ENCODE results near the gene SETD3. TPM values are rescaled to one million over a fixed set of nuclear protein-coding genes. Genes with fewer than 3 reads are reported as not detected.

Gene SETD3
- total RNA-seq, result 92.5 TPM
- long read RNA-seq, transcript SETD3-201 (9 exons, 1,330 nt), result minor isoform, 8 of 320 reads
- long read RNA-seq, transcript SETD3-202 (13 exons, 2,878 nt), result major isoform, 244 of 320 reads
- long read RNA-seq, partial matches to known transcripts, result 44 of 320 reads
- long read RNA-seq, other reads (novel, unspliced or antisense), result 23 of 320 reads

DNA sequence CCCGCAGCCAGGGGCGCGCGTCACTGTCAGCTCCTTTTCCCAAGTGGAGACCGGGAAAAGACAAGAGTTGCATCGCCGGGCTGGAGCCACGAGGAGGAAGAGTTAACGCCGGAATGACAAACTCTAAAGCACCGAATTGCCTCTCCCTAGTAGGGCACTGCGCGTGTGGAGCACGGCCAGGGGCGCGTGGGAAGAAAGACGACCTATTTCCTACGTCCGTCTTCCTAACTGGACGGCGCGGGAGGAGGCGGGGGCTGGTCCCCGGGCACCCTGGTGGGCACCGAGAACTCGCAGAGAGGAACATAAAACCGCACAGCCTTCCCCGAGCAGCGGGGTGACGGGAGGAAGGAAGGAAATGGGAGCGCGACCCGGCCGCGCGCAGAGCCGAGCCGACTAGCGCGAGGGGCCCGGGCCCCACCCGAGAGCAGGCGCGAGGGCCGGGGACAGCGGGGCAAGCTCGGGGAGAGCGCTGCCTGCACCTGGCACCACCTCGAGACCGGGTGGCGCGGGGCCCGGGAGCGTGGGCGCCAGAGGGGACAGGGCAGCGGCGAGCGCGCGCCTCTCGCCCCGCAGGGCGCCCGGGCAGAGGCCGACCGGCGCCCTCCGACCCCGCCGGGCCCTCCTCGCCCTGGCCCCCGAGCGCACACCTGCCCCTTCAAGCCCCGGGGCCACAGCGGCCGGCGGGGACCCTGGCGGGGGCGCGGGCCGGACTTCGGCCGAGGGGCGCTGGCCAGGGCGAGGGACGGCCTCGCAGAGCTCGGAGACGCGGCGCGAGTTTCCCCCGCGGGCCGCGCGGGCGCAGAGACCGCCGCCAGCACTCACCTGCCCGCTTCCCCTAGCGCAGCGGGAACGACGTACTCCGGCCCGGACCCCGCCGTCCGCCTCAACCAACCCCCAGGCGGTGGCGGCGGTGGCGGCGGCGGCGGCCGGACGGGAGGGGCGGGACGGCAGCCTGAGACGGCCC is at the start of gene SETD3:
SETD3 (minus strand) TSS at position 954 of the 964 bp plus-strand sequence. CDS start 15,054 bp downstream, outside the sequence.
- ATAC-seq (ENCODE audit: poor library complexity) (no peak), DNase-seq (peak; percentile 80)
- intact Hi-C loops (cut with DNase I), result no loop called here

DNA sequence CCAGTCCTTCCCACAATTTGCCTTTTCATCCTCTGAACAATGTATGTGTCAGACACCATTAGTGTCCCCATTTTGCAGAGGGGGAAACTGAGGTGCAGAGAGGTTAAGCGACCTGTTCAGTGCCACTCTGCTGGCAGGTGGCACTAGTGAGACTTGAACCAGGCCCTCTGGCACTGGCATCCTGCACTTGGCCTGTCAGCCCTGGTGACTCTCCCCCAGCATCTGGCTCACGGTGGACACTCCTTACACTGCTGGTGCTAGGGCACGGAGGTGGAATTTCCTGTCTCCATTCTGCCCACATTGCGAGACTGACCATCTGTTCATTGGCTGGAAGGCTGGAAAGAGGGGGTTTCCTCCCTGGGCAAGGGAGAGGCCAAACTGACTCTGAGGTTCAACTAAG is 49.2 kb upstream of the SETD3 start:
- intact Hi-C loops (cut with DNase I), result no loop called here
- DNase-seq (no peak), ATAC-seq (ENCODE audit: poor library complexity) (no peak)

DNA sequence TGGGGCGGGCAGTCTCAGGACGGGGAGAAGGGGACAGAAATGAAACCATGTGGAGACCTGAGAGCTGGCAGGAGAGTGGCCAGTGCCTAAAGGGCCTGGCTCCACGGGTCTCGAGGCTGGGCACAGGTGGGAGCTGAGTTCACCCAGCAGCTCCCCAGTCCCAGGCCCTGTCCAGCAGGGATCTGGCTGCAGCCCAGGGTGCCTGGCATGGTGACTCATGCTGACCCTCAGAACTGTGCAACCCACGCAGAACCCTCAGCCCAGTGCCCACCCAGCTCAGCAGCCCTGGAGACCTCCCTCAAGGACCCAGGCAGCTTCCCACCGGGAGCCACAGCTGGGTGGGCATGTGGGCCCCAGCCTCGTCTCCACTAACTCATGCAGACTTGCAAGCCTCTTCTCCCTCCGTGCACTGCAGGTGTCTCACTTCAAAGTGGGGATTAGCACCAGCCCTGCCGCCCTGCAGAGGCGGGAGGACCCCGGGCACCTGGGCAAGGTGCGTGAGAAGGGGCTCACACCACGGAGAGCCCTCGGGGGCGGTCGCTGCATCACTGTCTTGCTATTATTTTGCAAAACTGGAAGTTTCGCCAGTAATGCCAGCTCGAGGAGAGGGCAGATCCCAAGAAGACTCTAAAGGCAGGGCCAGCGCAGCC is 46.9 kb upstream of the SETD3 start:
- intact Hi-C loops (cut with DNase I), result no loop called here
- no peak for ATAC-seq (ENCODE audit: poor library complexity)
- DNase-seq, result no peak

DNA sequence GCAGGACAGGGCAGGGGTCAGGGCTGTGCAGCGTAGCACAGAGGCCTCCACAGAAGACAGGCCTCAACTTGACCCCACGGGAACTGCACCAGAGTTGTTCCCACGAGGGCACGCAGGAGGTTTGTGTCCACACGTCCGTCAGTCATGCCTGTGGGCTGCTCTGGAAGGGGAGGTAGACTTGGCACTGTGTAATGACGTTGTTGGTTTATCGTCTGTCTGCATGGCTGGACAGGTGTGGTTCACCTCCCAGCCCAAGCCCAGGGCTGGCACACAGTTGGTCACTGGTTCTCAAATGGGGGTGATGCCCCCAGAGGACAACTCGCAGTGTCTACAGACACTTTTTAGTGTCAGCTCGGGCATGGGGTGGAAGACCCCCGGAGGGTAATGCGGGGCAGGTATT is 46.4 kb upstream of the SETD3 start:
- no peak for ATAC-seq (ENCODE audit: poor library complexity)
- intact Hi-C loops (cut with DNase I), result no loop called here

DNA sequence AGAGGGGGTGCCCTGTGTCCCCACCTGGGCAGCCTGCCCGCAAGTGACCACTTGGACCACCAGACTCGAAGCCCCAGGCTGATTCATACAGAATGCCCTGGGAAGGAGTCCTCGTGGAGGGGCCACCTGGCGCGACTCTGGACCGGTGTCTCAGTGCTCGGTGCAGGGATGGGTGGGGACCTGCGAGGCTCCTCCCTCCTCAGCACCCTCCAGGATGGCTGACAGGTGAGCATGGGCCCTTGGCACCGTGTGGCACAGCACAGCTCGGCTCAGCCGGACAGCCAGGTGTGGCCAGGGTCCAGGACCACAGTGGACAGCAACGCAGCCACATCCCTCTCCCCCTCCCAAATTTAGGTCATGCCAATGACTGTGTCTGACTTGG is 45.0 kb upstream of the SETD3 start:
- ATAC-seq (ENCODE audit: poor library complexity) (no peak), DNase-seq (peak; percentile 41)
- intact Hi-C loops (cut with DNase I), result no loop called here

More for the DNA sequence above, 46.4 kb upstream of the SETD3 start:
- DNase-seq, result no peak

DNA sequence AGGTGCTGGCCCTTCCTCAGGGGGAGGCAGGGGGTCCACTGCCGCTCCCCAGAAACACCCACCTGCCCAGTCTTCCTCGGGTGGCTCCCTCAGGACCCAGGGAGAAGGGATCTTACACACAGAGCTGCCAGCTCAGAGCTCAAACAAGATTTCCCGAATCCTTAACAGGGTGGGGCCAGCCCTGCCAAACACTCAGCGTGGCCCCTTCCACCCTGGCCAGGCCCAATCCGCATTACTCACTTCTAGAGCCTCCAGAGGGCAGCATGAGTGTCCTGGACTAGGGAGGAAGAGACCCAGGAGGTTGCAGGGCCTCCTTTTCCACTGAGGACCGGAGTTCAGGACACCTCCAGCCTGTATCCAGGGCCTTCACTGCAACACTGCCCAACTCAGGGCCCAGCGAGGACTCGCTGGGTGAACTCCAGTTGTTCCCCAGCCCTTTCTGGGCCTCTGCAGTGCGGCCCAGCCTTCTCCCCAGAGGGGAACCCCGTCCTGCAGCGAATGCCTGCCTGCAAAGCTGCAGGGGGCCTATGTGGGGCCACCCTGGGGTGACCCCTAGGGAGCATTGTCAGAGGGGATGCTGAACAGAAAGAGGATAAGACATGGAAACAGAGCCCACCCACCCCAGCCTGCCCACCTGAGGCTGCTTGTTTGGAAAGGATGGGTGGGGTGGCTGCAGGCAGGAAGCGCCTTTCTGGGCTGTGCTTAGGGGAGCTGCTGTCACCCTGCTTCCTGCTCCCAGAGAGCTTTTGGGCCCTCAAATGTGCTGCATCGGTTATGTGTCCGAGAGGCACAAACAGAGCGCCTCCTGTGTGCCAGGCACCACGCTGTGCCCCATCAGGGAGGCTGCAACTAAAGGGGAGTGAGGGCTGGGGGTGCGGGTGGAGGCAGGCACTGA is 44.4 kb upstream of the SETD3 start:
- ATAC-seq (ENCODE audit: poor library complexity), result peak; percentile 7
- intact Hi-C loops (cut with DNase I), result no loop called here

DNA sequence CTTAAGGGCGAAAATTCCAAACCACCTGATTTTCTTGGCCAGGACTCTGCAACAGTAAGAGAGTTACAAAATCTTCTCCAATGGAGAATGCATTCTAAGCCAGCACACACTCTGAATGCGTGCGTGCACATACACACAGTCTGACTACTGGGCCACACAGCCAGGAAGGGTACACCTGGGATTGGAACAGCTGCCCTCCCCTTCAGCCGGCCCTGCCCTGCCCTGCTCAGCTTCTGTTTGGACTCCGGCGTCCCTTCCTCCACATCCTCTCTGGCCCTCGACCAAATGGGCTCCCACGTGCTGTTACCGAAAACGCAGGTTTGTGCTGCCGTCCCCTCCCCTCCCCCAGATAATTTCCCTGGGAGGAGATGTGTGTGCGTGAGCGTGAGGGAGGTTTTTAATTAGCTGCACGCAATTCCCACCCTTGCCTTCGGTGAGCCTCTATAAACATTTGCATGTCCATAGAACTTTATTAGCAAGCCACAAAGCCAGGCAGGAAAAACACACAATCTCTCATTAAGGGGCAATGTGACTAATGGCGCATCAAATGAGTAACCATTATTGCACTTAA is 43.5 kb upstream of the SETD3 start:
- ATAC-seq (ENCODE audit: poor library complexity) (no peak), DNase-seq (peak; percentile 53)
- intact Hi-C loops (cut with DNase I), result no loop called here

More for the DNA sequence above, 44.4 kb upstream of the SETD3 start:
- peak; percentile 38 for DNase-seq

DNA sequence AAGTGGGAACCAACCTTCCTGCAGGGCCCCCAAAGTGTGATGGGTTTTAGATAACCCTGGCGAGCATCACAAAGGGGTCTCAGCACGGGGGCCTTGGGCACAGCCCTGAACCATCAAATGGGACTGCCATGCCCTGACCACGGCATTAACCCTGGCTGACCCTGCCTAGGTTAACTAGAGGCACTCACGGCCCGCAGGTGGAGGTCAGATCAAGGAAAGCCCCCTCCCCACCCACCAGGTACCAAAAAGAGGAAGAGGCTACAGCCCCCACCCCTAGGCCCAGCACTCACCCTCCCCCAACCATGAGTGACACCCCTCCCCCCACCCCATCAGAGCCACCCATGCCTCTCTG is 43.0 kb upstream of the SETD3 start:
- no peak for DNase-seq
- no peak for ATAC-seq (ENCODE audit: poor library complexity)

DNA sequence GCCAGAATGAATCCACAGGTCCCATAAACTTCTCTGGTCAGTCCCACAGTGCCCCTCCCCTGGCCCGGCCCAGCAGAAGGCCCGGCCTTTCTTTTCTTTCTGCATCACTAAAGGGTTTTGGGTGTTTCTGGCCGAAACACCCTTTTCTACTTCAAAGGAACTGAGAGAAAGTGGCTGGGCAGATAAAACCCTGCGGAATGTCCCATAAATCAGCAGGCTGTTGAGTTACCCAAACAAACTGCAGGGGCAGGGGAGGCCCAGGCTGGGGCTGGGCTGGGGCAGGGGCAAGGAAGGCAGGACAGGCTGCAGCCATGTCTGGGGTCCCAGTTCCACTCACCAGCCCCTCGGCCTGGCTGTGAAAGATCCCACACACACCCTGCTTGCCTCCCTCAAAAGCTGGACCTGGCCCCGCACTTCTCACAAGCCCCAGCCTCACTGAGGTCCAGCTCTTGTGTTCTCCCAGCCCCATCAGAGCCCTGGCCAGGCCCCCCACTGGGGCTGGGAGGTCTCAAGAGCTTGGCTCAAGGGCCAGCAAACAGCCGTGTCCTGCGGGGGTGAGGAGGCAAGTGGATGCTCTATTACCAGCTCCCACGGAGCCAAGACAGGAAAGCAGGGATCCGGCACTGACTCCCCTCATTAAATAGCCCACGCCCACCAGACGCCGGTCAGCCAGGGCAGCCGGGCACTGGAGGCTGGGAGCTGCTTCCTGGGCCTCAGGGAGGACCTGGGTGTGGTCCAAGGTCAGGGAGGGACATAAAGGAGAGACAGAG is 42.5 kb upstream of the SETD3 start:
- DNase-seq (peak; percentile 39), ATAC-seq (ENCODE audit: poor library complexity) (no peak)
- intact Hi-C loops (cut with DNase I), result no loop called here

More for the DNA sequence above, 43.0 kb upstream of the SETD3 start:
- intact Hi-C loops (cut with DNase I), result no loop called here

DNA sequence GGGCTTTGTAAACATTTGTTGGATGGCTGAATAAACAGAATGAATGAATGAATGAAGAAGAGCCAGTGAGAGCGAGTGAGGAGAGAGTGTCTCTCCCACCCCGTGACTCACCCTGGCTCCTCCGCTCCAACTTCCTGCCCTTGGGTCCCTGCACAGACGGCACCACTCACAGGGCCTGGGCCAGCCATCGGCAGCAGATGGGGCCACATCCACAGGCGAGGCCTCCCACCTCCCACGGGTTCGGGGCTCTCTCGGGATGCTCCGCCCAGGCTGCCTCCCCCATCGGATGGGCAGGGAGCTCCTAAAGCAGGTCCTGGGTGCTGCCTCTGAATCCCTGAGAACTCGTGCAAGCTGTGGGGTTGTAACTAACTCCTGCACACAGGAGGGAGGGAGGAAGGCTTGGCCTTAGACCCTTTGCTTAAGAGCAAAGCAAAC is 41.8 kb upstream of the SETD3 start:
- ATAC-seq (ENCODE audit: poor library complexity) (no peak), DNase-seq (peak; percentile 50)
- intact Hi-C loops (cut with DNase I), result no loop called here

DNA sequence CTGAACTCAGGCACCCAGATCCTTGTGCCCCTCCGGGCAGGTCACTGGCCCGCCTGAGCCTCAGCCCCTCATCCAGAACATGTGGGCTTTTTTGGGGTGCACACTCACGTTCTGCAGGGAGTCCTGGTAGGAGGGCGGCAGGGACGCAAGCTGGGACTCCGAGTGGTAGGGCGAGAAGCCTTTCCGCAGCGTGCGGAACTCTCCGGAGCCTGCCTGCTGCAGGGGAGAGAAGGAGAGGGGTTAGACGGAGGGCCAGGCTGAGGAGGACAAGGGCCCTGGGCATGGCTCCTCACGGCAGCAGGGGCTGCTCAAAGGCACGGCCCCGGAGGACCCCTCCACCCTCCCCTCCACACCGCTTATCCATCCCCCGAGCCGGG is 41.4 kb upstream of the SETD3 start:
- DNase-seq (peak; percentile 34), ATAC-seq (ENCODE audit: poor library complexity) (no peak)
- intact Hi-C loops (cut with DNase I), result no loop called here

DNA sequence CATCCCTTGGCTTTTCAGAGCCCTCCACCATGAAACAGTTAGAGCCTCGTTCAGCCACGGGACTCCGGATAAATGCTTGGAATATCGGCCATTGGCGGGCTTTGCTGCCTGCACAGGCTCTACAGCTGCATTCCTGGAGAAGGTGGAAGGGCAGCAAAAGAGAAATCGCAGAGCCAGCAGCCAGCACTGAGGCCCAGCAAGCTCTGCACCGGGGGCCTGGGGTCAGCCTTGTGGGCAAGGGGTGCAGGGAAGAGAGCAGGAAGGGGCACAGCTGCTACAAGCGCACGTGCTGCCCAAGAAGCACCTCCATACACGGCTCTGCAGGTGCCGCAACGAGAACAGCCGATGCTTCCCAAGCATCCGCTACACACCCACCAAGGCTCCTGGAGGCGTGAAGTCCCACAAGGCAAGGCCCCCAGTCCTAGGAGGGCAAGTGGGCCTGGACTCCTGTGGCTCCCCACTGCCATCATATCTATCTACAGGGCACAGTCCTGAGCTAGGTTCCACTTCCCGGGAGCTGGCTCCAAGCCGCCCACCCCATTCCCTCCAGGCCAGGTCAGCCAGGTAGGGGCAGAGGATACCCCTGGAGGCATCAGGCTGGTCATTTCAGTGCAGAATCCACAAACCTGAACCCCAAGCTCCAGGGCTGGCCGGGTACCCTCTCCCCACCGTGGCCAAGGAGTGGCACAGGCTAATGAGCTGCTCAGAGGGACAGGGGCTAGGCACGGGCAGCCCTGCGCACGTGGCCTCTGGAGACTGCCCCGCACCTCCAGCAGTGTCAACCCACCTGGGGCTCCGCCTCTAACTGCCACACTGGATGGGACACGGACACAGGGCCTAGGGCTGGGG is 40.7 kb upstream of the SETD3 start:
- intact Hi-C loops (cut with DNase I), result no loop called here
- peak; percentile 33 for DNase-seq
- no peak for ATAC-seq (ENCODE audit: poor library complexity)

DNA sequence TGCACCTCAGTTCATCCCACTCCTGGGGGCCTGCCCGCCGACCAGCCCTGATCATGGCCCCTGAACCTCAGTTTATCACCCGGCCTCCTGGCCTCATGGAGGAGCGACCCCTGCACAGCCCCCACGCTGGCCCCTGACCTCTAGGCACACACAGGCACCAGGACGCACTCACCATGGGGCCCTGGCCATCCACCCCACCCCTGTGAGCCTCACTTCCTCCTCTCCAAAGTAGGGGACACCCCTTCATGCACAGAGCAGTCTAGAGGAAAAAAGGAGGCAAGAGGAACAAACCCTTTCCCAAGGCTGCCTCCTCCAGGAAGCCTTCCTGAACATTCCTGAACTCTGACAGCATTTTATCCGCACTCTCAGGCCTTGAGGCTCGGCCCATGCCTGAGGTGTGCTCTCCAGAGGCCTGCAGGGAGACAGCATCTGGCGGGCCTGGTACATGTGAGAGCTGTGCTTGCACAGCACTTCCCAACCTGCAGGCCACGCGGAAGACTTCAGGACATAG is 40.0 kb upstream of the SETD3 start:
- DNase-seq (peak; percentile 24), ATAC-seq (ENCODE audit: poor library complexity) (no peak)

DNA sequence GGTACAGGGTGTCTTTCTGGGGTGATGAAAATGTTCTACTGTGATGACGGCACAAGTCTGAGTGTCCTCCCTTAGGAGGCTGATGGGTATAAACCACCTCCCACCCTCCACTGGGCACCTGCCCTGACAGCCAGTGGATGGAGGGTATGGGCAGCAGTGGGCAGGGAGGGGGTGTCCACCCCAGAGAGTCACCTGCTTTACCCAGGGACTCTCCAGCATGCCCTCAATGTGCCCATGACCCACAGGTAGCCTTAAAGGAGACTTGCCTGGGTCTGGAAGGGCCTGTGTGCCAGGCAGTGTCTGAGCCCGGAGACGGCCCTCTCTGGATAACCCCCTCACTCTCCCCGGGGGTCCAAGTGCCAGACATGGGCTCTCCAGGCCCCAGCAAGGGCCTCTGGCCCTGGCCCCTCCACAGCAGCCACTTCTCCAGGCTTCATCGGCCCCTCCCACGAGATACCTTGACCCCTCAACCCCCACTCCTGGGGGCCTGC is 39.3 kb upstream of the SETD3 start:
- intact Hi-C loops (cut with DNase I), result loop anchor here (2.0 kb wide), 1 partner anchor 109 kb away; no protein-coding TSS in a partner anchor
- DNase-seq (no peak), ATAC-seq (ENCODE audit: poor library complexity) (no peak)

More for the DNA sequence above, 40.0 kb upstream of the SETD3 start:
- intact Hi-C loops (cut with DNase I), result no loop called here

DNA sequence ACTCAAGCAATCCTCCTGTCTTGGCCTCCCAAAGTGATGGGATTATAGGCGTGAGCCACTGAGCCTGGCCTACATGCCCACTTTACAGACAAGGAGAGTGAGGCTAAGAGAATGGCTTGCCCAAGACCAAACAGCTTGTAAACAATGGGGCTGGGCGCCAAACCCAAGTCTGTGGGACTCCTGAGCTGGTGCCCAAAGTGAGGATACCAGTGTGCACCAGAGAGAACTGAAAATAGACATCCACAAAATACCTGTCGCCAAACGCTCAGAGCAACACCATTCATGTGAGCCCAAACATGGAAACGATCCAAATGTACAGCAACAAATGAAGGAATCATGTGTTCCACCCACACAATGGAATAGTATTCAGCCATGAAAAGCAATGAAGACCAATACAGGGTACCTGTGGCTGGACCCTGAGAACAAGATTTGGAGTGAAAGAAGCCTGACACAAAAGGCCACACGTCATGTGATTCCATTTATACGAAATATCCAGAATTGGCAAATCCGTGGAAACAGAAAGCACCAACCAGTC is 38.8 kb upstream of the SETD3 start:
- DNase-seq (peak; percentile 9), ATAC-seq (ENCODE audit: poor library complexity) (no peak)
- intact Hi-C loops (cut with DNase I), result loop anchor here (2.0 kb wide), 1 partner anchor 109 kb away; no protein-coding TSS in a partner anchor
